Endothelial cell of umbilical vein (primary cell): ENCODE data around the gene ITPRIPL2. TPM values are rescaled to one million over a fixed set of nuclear protein-coding genes. Genes with fewer than 3 reads are reported as not detected.

Experiments used
- BruUV-seq: library from RNA; stranded (reverse); fragments of 400-500 nt; replicated peaks from 2 replicates; lab custom pipeline; 2021; lab: Mats Ljungman, UMichigan
- CTCF ChIA-PET: fragments of 300-600, 350-600 bp; sonication (Branson Sonifier 250); formaldehyde crosslinking; loops from one replicate; lab custom pipeline; 2021; ENCODE audit warnings: antibody characterized with exemption, inconsistent platforms; lab: Charles Lee
- POLR2A ChIA-PET: fragments of 300-600, 350-600 bp; sonication (Branson Sonifier 250); formaldehyde crosslinking; loops from one replicate; lab custom pipeline; 2021; ENCODE audit warnings: antibody characterized with exemption, inconsistent platforms; lab: Charles Lee
- DNase-seq: peaks from one replicate; pipeline ENCODE4 v3.0.0-alpha.2; 2011; ENCODE audit warnings: low read depth, low spot score
- FAIRE-seq: peaks from 2 replicates; lab custom pipeline; 2011; peaks lifted over from hg19 to GRCh38; lab: Jason Lieb, UNC
- H2AFZ ChIP-seq: 2 replicates; pipeline ENCODE4 v1.6.0; 2012; ENCODE audit warnings: low read depth, low read length, control low read depth, inconsistent platforms
- H3K27ac ChIP-seq: 2 replicates; pipeline ENCODE4 v1.5.1; 2011; ENCODE audit warnings: low read depth, mild to moderate bottlenecking, control low read depth, low read length, moderate library complexity; ENCODE audit not compliant: insufficient read depth
- H3K27me3 ChIP-seq, 2 experiments: 2 replicates each; pipeline versions ENCODE4 v1.6.0 to v1.6.1; 2011; ENCODE audit warnings: low read length in 2 of 2, mixed read lengths in 1 of 2; ENCODE audit not compliant: control insufficient read depth in 2 of 2, insufficient read depth in 2 of 2
- H3K36me3 ChIP-seq, 2 experiments: 2 replicates in 1 of 2; 3 replicates in 1 of 2; pipeline ENCODE4 v1.5.1; 2011; ENCODE audit warnings: low read length in 2 of 2, mild to moderate bottlenecking in 1 of 2, moderate library complexity in 1 of 2; ENCODE audit not compliant: control insufficient read depth in 2 of 2, insufficient read depth in 2 of 2; ENCODE audit errors: extremely low read depth in 1 of 2
- H3K4me1 ChIP-seq: 3 replicates; pipeline ENCODE4 v1.5.1; 2011; ENCODE audit warnings: mild to moderate bottlenecking, low read length; ENCODE audit not compliant: control insufficient read depth, insufficient read depth; ENCODE audit errors: extremely low read depth
- H3K4me2 ChIP-seq: 2 replicates; pipeline ENCODE4 v1.6.1; 2011; ENCODE audit warnings: low read length, control low read depth, mixed read lengths; ENCODE audit not compliant: insufficient read depth
- H3K4me3 ChIP-seq, 3 experiments: fragments of 200-600 bp in 1 of 3; sonication (generic), shearing (Covaris generic) in 1 of 3; replicated peaks in 1 of 3; 2 replicates each; pipeline ENCODE4 v1.5.1; 2011 to 2016; ENCODE audit warnings: control low read depth in 3 of 3, low read length in 3 of 3, mild to moderate bottlenecking in 2 of 3, inconsistent platforms in 1 of 3, low read depth in 1 of 3, moderate library complexity in 1 of 3; ENCODE audit not compliant: insufficient read depth in 1 of 3
- H3K79me2 ChIP-seq: 2 replicates; pipeline ENCODE4 v1.6.0; 2012; ENCODE audit warnings: low read length, inconsistent platforms; ENCODE audit not compliant: control insufficient read depth, insufficient read depth
- H3K9ac ChIP-seq: replicated peaks from 2 replicates; pipeline ENCODE3; 2011; ENCODE audit warnings: low read length, control low read depth; ENCODE audit not compliant: insufficient read depth; ENCODE audit errors: extremely low read depth
- H3K9me1 ChIP-seq: replicated peaks from 3 replicates; pipeline ENCODE4 v1.6.0; 2011; ENCODE audit warnings: mild to moderate bottlenecking, low read length; ENCODE audit not compliant: control insufficient read depth, insufficient read depth; ENCODE audit errors: extremely low read depth
- H3K9me3 ChIP-seq: replicated peaks from 2 replicates; pipeline ENCODE4 v1.5.1; 2012; ENCODE audit warnings: low read length, inconsistent platforms; ENCODE audit not compliant: control insufficient read depth, insufficient read depth
- H4K20me1 ChIP-seq: replicated peaks from 2 replicates; pipeline ENCODE3; 2011; ENCODE audit warnings: mild to moderate bottlenecking, low read length; ENCODE audit not compliant: control insufficient read depth, insufficient read depth; ENCODE audit errors: extremely low read depth
- CTCF ChIP-seq, 2 donors: IDR thresholded peaks; 1 replicate in 1 of 2; 2 replicates in 1 of 2; pipeline ENCODE4 v1.5.1; 2011; ENCODE audit warnings: low read length in 2 of 2, mild to moderate bottlenecking in 2 of 2, moderate library complexity in 2 of 2, control low read depth in 1 of 2, inconsistent platforms in 1 of 2, low read depth in 1 of 2; ENCODE audit not compliant: insufficient read depth in 1 of 2; ENCODE audit errors: extremely low read depth in 1 of 2
- EZH2 ChIP-seq: IDR thresholded peaks from 2 replicates; pipeline ENCODE4 v1.6.1; 2012; ENCODE audit warnings: borderline replicate concordance, low read depth, mild to moderate bottlenecking, moderate library complexity, low read length, inconsistent platforms; ENCODE audit not compliant: severe bottlenecking
- FOS ChIP-seq: IDR thresholded peaks from 2 replicates; pipeline ENCODE4 v1.6.1; 2011; ENCODE audit warnings: mild to moderate bottlenecking, low read length, moderate library complexity, borderline replicate concordance; ENCODE audit not compliant: insufficient read depth
- GATA2 ChIP-seq: IDR thresholded peaks from 2 replicates; pipeline ENCODE4 v1.7.0; 2011; ENCODE audit warnings: low read depth, mild to moderate bottlenecking, moderate library complexity, mixed read lengths, low read length; ENCODE audit not compliant: insufficient read length, insufficient read depth
- JUN ChIP-seq: IDR thresholded peaks from 2 replicates; pipeline ENCODE4 v1.6.1; 2011; ENCODE audit warnings: borderline replicate concordance, low read depth; ENCODE audit not compliant: insufficient read length, insufficient read depth
- MAX ChIP-seq: IDR thresholded peaks from 2 replicates; pipeline ENCODE4 v1.6.1; 2011; ENCODE audit not compliant: insufficient read depth, insufficient read length
- MYC ChIP-seq: IDR thresholded peaks from one replicate; pipeline ENCODE4 v1.6.1; 2011; ENCODE audit warnings: mild to moderate bottlenecking, low read depth, low read length
- POLR2A ChIP-seq: IDR thresholded peaks from 2 replicates; pipeline ENCODE4 v1.6.1; 2012; ENCODE audit warnings: low read depth, mild to moderate bottlenecking, control low read depth, low read length
- POLR2AphosphoS5 ChIP-seq: IDR thresholded peaks from 2 replicates; pipeline ENCODE4 v1.6.1; 2012; ENCODE audit warnings: low read depth, mild to moderate bottlenecking, control low read depth, low read length, moderate library complexity; ENCODE audit not compliant: insufficient read depth
- dilution Hi-C: fragments of 300-500 bp; cut with MboI; formaldehyde crosslinking; loops from one replicate; pipeline ENCODE4 v1.15.0; 2019; ENCODE audit warnings: low sequenced_read_pairs; ENCODE audit not compliant: extremely low pct_ligation_motif_present
- intact Hi-C: fragments of 100-400 bp; cut with micrococcal nuclease; formaldehyde crosslinking; loops from one replicate; pipeline ENCODE4 v1.10.0; 2022
- polyA plus RNA-seq, 4 experiments: library from polyadenylated mRNA; depleted of rRNA in 3 of 4; stranded (reverse) in 3 of 4; unstranded in 1 of 4; fragments of >200 nt; gene quantifications; 2 replicates each; pipeline versions ENCODE4 v1.2.1 to v1.2.3, GENCODE V29; 2011 to 2012; ENCODE audit warnings: missing spikeins in 1 of 4
- total RNA-seq: library from RNA; stranded (reverse); gene quantifications from 2 replicates; pipeline ENCODE4 v1.2.3, GENCODE V29; 2021

Gene ITPRIPL2
- total and polyA plus RNA-seq, 2 donors (not counting 3 experiments of a cell fraction or from before 2014, with no cell fraction given) = 10.9 to 40.8 TPM

GRCh38 chr16:19094542-19095365, 19.0 kb upstream of the ITPRIPL2 start:
- intact Hi-C loops (no loop called here), dilution Hi-C loops (no loop called here)
- H3K79me2 ChIP-seq = no peaks in the 10 kb centered on the region
- H3K9me3 ChIP-seq = no peaks in the 10 kb centered on the region
- TF ChIP-seq CTCF (IDR thresholded peaks at IDR 0.05; ENCODE audit: extremely low read depth in 1 of 2, insufficient read depth in 1 of 2, low read depth in 1 of 2, low read length in 2 of 2) = no peak
- TF ChIP-seq POLR2AphosphoS5 = no peak
- no peak for TF ChIP-seq JUN
- no peak for TF ChIP-seq MAX
- no peak for TF ChIP-seq EZH2
- no peak for TF ChIP-seq GATA2
- TF ChIP-seq MYC = no peak
- TF ChIP-seq POLR2A = no peak
- TF ChIP-seq FOS = no peak
- H4K20me1 ChIP-seq = no peaks in the 10 kb centered on the region
- no peak for DNase-seq
- no peaks in the 10 kb centered on the region for H3K9me1 ChIP-seq
- peaks cover 17% of the 10 kb centered on the region for H3K4me1 ChIP-seq
- no peak overlapping the region for H3K27ac ChIP-seq
- ChIA-PET POLR2A (interaction anchor here (0.6 to 1.5 kb wide), 2 partner anchors 19 to 27 kb away, joined by 3 to 6 read pairs; partner anchors contain the start of gene ITPRIPL2), CTCF (interaction anchor here (1.1 to 3.1 kb wide), 11 partner anchors 9 to 408 kb away, joined by 3 to 24 read pairs (median 6); partner anchors contain the start of gene ITPRIPL2)
- no peak overlapping the region for H2AFZ ChIP-seq
- BruUV-seq = no TSS peak
- no peak overlapping the region for H3K4me3 ChIP-seq
- H3K27me3 ChIP-seq = no peaks in the 10 kb centered on the region
- no peak overlapping the region for H3K4me2 ChIP-seq
- FAIRE-seq = peak; percentile 67
- no peaks in the 10 kb centered on the region for H3K36me3 ChIP-seq
- no peak overlapping the region for H3K9ac ChIP-seq
